Measurements from ENCODE around the gene SEMA3A. TPM values are rescaled to one million over a fixed set of nuclear protein-coding genes. Genes with fewer than 3 reads are reported as not detected.

SEMA3A gene
- total and polyA plus RNA-seq, 7 donors, result 0.23 to 83.8 (median 50.1) TPM

GRCh38 chr7:84085998-84086397 lies 108.6 kb downstream of the SEMA3A start:
- H3K9me3 ChIP-seq, result no peaks in the 10 kb centered on the region
- no peak overlapping the region for H3K4me3 ChIP-seq
- no peaks in the 10 kb centered on the region for H3K27me3 ChIP-seq
- intact Hi-C loops (cut with DNase I), result no loop called here
- H3K36me3 ChIP-seq, result no peaks in the 10 kb centered on the region
- 83 to 91% methylated on average over 3 of the region's 3 CpGs for WGBS, 2 donors
- peak overlapping the region in 1 of 4 donors; percentile 33 for H3K27ac ChIP-seq
- DNase-seq, result no peak
- TF ChIP-seq, protein P1, sequence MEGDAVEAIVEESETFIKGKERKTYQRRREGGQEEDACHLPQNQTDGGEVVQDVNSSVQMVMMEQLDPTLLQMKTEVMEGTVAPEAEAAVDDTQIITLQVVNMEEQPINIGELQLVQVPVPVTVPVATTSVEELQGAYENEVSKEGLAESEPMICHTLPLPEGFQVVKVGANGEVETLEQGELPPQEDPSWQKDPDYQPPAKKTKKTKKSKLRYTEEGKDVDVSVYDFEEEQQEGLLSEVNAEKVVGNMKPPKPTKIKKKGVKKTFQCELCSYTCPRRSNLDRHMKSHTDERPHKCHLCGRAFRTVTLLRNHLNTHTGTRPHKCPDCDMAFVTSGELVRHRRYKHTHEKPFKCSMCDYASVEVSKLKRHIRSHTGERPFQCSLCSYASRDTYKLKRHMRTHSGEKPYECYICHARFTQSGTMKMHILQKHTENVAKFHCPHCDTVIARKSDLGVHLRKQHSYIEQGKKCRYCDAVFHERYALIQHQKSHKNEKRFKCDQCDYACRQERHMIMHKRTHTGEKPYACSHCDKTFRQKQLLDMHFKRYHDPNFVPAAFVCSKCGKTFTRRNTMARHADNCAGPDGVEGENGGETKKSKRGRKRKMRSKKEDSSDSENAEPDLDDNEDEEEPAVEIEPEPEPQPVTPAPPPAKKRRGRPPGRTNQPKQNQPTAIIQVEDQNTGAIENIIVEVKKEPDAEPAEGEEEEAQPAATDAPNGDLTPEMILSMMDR (IDR thresholded peaks at IDR 0.05), result no peak
- TF ChIP-seq EP300 (IDR thresholded peaks at IDR 0.05), result no peak
- no peak for TF ChIP-seq POLR2AphosphoS5 (IDR thresholded peaks at IDR 0.05)
- no peak for TF ChIP-seq POLR2A (IDR thresholded peaks at IDR 0.05)
- H3K4me1 ChIP-seq, result peaks cover 0 to 23% (median 7%) of the 10 kb centered on the region in 4 donors

GRCh38 chr7:84085147-84085546 lies 109.4 kb downstream of the SEMA3A start:
- no peak for TF ChIP-seq POLR2AphosphoS5 (IDR thresholded peaks at IDR 0.05)
- TF ChIP-seq, protein P1 (IDR thresholded peaks at IDR 0.05), result no peak
- TF ChIP-seq POLR2A (IDR thresholded peaks at IDR 0.05), result no peak
- no peak for TF ChIP-seq EP300 (IDR thresholded peaks at IDR 0.05)
- Histone ChIP-seq H3K27ac (no peak overlapping the region), H3K4me3 (no peak overlapping the region), H3K9me3 (no peaks in the 10 kb centered on the region), H3K27me3 (no peaks in the 10 kb centered on the region), H3K4me1 (peaks cover 0 to 23% (median 7%) of the 10 kb centered on the region in 4 donors), H3K36me3 (no peaks in the 10 kb centered on the region)
- intact Hi-C loops (cut with DNase I), result no loop called here
- WGBS, 2 donors, result 9 to 32% methylated on average over 1 of the region's 1 CpG
- no peak for DNase-seq

- peaks cover 0 to 23% (median 7%) of the 10 kb centered on the region in 4 donors for H3K4me1 ChIP-seq
- H3K27me3 ChIP-seq, result no peaks in the 10 kb centered on the region
- H3K27ac ChIP-seq, result no peak overlapping the region
- intact Hi-C loops (cut with DNase I), result no loop called here
- no peaks in the 10 kb centered on the region for H3K36me3 ChIP-seq
- no peak overlapping the region for H3K4me3 ChIP-seq
- 78 to 87% methylated on average over 2 of the region's 2 CpGs for WGBS, 2 donors
- H3K9me3 ChIP-seq, result no peaks in the 10 kb centered on the region
- TF ChIP-seq, protein P1 (IDR thresholded peaks at IDR 0.05), result no peak
- no peak for TF ChIP-seq POLR2AphosphoS5 (IDR thresholded peaks at IDR 0.05)
- no peak for TF ChIP-seq POLR2A (IDR thresholded peaks at IDR 0.05)
- DNase-seq, result no peak
Measured at GRCh38 chr7:84083846-84084245, 110.7 kb downstream of the SEMA3A start.

- DNase-seq, result no peak
- H3K4me1 ChIP-seq, result peaks cover 0 to 23% (median 7%) of the 10 kb centered on the region in 4 donors
- H3K36me3 ChIP-seq, result no peaks in the 10 kb centered on the region
- H3K9me3 ChIP-seq, result no peaks in the 10 kb centered on the region
- H3K4me3 ChIP-seq, result no peak overlapping the region
- H3K27me3 ChIP-seq, result no peaks in the 10 kb centered on the region
- 58 to 80% methylated on average over 3 of the region's 3 CpGs for WGBS, 2 donors
- intact Hi-C loops (cut with DNase I), result no loop called here
- H3K27ac ChIP-seq, result no peak overlapping the region
- TF ChIP-seq EP300 (IDR thresholded peaks at IDR 0.05) (no peak), POLR2AphosphoS5 (IDR thresholded peaks at IDR 0.05) (no peak), POLR2A (IDR thresholded peaks at IDR 0.05) (no peak)
- TF ChIP-seq, protein P1 (IDR thresholded peaks at IDR 0.05), result no peak
Measured at GRCh38 chr7:84081973-84082522, 112.5 kb downstream of the SEMA3A start.

GRCh38 chr7:84077336-84077735 lies 117.3 kb downstream of the SEMA3A start:
- TF ChIP-seq, protein P1 (IDR thresholded peaks at IDR 0.05), result no peak
- TF ChIP-seq POLR2A (IDR thresholded peaks at IDR 0.05), result no peak
- TF ChIP-seq EP300 (IDR thresholded peaks at IDR 0.05), result no peak
- TF ChIP-seq POLR2AphosphoS5 (IDR thresholded peaks at IDR 0.05), result no peak
- Histone ChIP-seq H3K9me3 (no peaks in the 10 kb centered on the region), H3K27ac (no peak overlapping the region), H3K36me3 (no peaks in the 10 kb centered on the region), H3K27me3 (no peaks in the 10 kb centered on the region), H3K4me3 (no peak overlapping the region), H3K4me1 (peaks cover 0 to 22% (median 5%) of the 10 kb centered on the region in 4 donors)
- 88 to 90% methylated on average over 4 of the region's 4 CpGs for WGBS, 2 donors
- DNase-seq, result no peak
- intact Hi-C loops (cut with DNase I), result no loop called here

All from sigmoid colon (tissue), 7 donors.